HFF-Myc (cell line): Measurements from ENCODE around the gene ARHGAP6.

Experiments
- DNase-seq: peaks from one replicate; pipeline ENCODE4 v3.0.0-alpha.2; 2011; ENCODE audit warnings: low read depth; ENCODE audit errors: extremely low read depth
- H3K4me3 ChIP-seq: replicated peaks from 2 replicates; pipeline ENCODE4 v1.5.1; 2011; ENCODE audit warnings: low read depth, mild to moderate bottlenecking, control low read depth, low read length
- CTCF ChIP-seq: IDR thresholded peaks from 2 replicates; pipeline ENCODE4 v1.5.1; 2012; ENCODE audit warnings: mild to moderate bottlenecking, low read depth, low read length, control low read depth; ENCODE audit errors: missing control alignments

Gene ARHGAP6

DNA sequence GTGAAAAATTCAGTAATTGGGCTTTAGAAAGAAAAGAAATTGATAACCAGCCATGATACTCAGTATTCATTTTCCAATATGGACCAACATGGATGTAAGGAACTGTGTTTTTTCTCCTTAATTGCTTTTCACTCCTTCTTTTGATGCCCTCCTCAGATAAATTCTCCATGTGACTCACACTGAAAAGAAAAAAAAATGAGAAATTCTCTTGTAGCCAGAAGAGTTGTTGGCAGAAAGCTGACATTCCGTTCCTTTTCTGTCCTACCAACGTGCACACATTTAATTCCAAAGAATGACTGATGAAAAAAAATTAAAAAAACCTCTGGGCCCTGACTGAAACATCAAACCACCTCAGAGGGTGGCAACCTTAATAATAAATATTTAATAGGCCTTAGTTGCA, 219.4 kb downstream of the ARHGAP6 start:
- no peak overlapping the region for H3K4me3 ChIP-seq
- no peak for TF ChIP-seq CTCF
- DNase-seq = no peak

DNA sequence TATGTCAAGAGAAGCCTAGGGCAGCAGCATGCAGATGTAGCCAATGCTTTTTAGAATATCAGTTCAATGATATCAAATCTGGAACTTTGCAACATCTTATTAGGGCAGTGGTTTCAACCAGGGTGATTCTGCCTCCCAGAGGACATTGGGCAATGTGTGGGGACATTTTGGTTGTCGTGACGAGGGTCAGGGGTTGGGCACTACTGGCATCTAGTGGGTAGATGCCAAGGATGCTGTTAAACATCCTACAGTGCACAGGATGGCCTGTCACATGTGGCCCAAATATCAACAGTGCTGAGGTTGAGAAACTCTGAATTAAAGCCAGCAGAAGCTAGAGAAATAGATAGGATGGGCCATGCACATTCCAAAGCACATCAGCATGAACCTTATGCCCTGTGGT, 220.2 kb downstream of the ARHGAP6 start:
- no peak for DNase-seq
- H3K4me3 ChIP-seq = no peak overlapping the region
- no peak for TF ChIP-seq CTCF

- no peak for TF ChIP-seq CTCF
Observed at GRCh38 chrX:11444052-11444451, 221.7 kb downstream of the ARHGAP6 start.

GRCh38 chrX:11439846-11440245, 225.9 kb downstream of the ARHGAP6 start:
- H3K4me3 ChIP-seq = no peak overlapping the region
- no peak for TF ChIP-seq CTCF
- no peak for DNase-seq

More at GRCh38 chrX:11444052-11444451, 221.7 kb downstream of the ARHGAP6 start:
- no peak overlapping the region for H3K4me3 ChIP-seq
- DNase-seq = no peak

- DNase-seq = no peak
Observed at GRCh38 chrX:11438767-11439166, 227.0 kb downstream of the ARHGAP6 start.

DNA sequence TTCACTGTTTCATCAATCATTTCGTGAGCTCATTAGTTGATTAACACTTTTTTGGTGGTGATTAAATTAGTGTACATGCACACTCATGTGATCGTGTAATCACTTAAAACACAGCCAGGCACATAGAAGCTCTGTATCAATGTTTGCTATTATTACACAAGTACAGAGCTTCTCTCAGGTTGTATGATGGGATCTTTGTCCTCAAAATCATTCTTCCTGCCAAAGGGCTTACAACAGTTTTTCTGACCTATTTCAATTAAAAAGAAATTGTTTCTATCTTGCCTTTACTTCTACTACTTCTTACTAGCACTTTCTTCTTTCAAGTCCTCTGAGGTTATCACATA, 227.4 kb downstream of the ARHGAP6 start:
- TF ChIP-seq CTCF = no peak
- DNase-seq = no peak
- H3K4me3 ChIP-seq = no peak overlapping the region

More at GRCh38 chrX:11438767-11439166, 227.0 kb downstream of the ARHGAP6 start:
- H3K4me3 ChIP-seq = no peak overlapping the region
- no peak for TF ChIP-seq CTCF

DNA sequence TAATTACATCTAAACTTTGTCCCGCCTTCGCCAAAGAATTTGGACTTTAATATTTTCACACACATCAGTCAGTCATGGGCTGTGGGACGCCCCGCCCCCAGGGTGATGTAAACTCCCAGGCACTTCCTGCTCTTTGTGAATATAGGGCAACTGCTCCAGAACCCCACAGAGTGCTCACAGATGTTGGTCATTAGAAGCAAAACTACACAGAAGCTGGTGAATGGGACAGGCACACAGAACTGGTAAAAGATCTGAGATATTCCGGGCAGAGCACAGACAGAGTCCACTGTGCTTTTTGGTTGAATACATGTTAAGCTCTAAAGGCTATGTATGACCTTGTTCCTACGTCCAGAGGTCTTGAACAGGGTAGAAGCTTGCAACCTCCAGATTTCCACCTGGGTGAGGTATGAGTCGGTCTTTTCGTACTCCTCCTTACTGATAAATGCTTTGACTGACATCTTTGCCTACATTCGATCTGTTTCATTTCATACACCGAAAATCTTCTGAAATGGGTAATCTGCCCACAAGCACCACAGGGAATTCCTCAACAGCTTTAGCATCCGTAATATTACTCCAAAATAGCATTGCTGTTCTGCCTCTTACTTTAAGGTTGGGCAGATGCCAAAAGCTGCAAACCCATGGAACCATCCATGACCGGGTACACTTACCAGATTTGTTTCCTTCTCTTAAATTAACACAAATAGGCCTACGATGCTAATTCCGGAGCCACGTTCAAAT, 227.9 kb downstream of the ARHGAP6 start:
- no peak for TF ChIP-seq CTCF
- peak; percentile 50 for DNase-seq
- no peak overlapping the region for H3K4me3 ChIP-seq
